Osteoblast (primary cell): ENCODE data around the gene JADE3. TPM values are rescaled to one million over a fixed set of nuclear protein-coding genes. Genes with fewer than 3 reads are reported as not detected.

Experiments used
- DNase-seq: peaks from one replicate; pipeline ENCODE4 v3.0.0; 2011; ENCODE audit warnings: low spot score, mixed read lengths; ENCODE audit not compliant: insufficient read length; ENCODE audit errors: missing footprints
- H2AFZ ChIP-seq: 2 replicates; pipeline ENCODE4 v1.6.0; 2011; ENCODE audit warnings: mild to moderate bottlenecking, low read length
- H3K27ac ChIP-seq: 2 replicates; pipeline ENCODE4 v1.5.1; 2011; ENCODE audit warnings: mild to moderate bottlenecking, low read depth, low read length, moderate library complexity
- H3K27me3 ChIP-seq: 2 replicates; pipeline ENCODE4 v1.6.0; 2012; ENCODE audit warnings: mild to moderate bottlenecking, control low read depth, inconsistent platforms, low read length, moderate library complexity; ENCODE audit not compliant: insufficient read depth
- H3K36me3 ChIP-seq: 2 replicates; pipeline ENCODE4 v1.5.1; 2011; ENCODE audit warnings: mild to moderate bottlenecking, low read length, control low read depth, moderate library complexity; ENCODE audit not compliant: insufficient read depth
- H3K4me1 ChIP-seq: 2 replicates; pipeline ENCODE4 v1.5.1; 2011; ENCODE audit warnings: mild to moderate bottlenecking, low read length, control low read depth, moderate library complexity; ENCODE audit not compliant: insufficient read depth
- H3K4me2 ChIP-seq: 2 replicates; pipeline ENCODE4 v1.6.0; 2011; ENCODE audit warnings: mild to moderate bottlenecking, low read length; ENCODE audit not compliant: insufficient read depth
- H3K4me3 ChIP-seq: fragments of 200-600 bp; sonication (generic); 3 replicates; pipeline ENCODE4 v1.5.1; 2012; ENCODE audit warnings: mild to moderate bottlenecking, low read length, inconsistent platforms; ENCODE audit not compliant: insufficient read depth
- H3K79me2 ChIP-seq: 2 replicates; pipeline ENCODE4 v1.6.0; 2012; ENCODE audit warnings: mild to moderate bottlenecking, low read length, control low read depth, inconsistent platforms; ENCODE audit not compliant: insufficient read depth
- H3K9me3 ChIP-seq: 2 replicates; pipeline ENCODE4 v1.5.1; 2011; ENCODE audit warnings: low read depth, low read length, control low read depth
- H4K20me1 ChIP-seq: 2 replicates; pipeline ENCODE4 v1.6.0; 2012; ENCODE audit warnings: mild to moderate bottlenecking, low read length, control low read depth; ENCODE audit not compliant: insufficient read depth
- CTCF ChIP-seq: IDR thresholded peaks from 2 replicates; pipeline ENCODE4 v1.5.1; 2011; ENCODE audit warnings: mild to moderate bottlenecking, low read depth, low read length, moderate library complexity; ENCODE audit errors: extremely low read depth
- total RNA-seq: library from RNA; depleted of rRNA; stranded (reverse); fragments of >200 nt; gene quantifications from 2 replicates; pipeline ENCODE4 v1.2.3, GENCODE V29; 2012

JADE3 gene
- total RNA-seq, 1 donor, result 4.7 TPM

GRCh38 chrX:46978341-46979291 is 66.4 kb downstream of the JADE3 start:
- DNase-seq, result peak; percentile 27
- peak; percentile 78 for TF ChIP-seq CTCF
- Histone ChIP-seq H3K4me3 (no peak overlapping the region), H3K36me3 (no peaks in the 10 kb centered on the region), H4K20me1 (no peaks in the 10 kb centered on the region), H3K79me2 (peaks cover 2% of the 10 kb centered on the region), H3K27me3 (peaks cover 6% of the 10 kb centered on the region), H3K4me1 (no peaks in the 10 kb centered on the region), H3K4me2 (peak overlapping the region; percentile 59), H3K9me3 (no peaks in the 10 kb centered on the region), H2AFZ (no peak overlapping the region), H3K27ac (peak overlapping the region; percentile 86)

GRCh38 chrX:46984705-46985104 is 72.5 kb downstream of the JADE3 start:
- H3K36me3 ChIP-seq, result no peaks in the 10 kb centered on the region
- H3K9me3 ChIP-seq, result no peaks in the 10 kb centered on the region
- H3K4me2 ChIP-seq, result no peak overlapping the region
- no peak overlapping the region for H2AFZ ChIP-seq
- H3K27me3 ChIP-seq, result peaks cover 6% of the 10 kb centered on the region
- no peak for DNase-seq
- no peaks in the 10 kb centered on the region for H3K4me1 ChIP-seq
- no peak for TF ChIP-seq CTCF
- H3K4me3 ChIP-seq, result no peak overlapping the region
- peaks cover 2% of the 10 kb centered on the region for H3K79me2 ChIP-seq
- no peak overlapping the region for H3K27ac ChIP-seq
- no peaks in the 10 kb centered on the region for H4K20me1 ChIP-seq

GRCh38 chrX:46989548-46989947 is 77.3 kb downstream of the JADE3 start:
- Histone ChIP-seq H3K4me3 (no peak overlapping the region), H3K4me2 (no peak overlapping the region), H3K27ac (no peak overlapping the region), H2AFZ (no peak overlapping the region), H3K36me3 (no peaks in the 10 kb centered on the region), H3K9me3 (peaks cover 3% of the 10 kb centered on the region), H3K79me2 (no peaks in the 10 kb centered on the region), H3K27me3 (no peaks in the 10 kb centered on the region), H3K4me1 (no peaks in the 10 kb centered on the region), H4K20me1 (no peaks in the 10 kb centered on the region)
- TF ChIP-seq CTCF, result no peak
- DNase-seq, result no peak

GRCh38 chrX:46991664-46992063 is 79.4 kb downstream of the JADE3 start:
- Histone ChIP-seq H4K20me1 (no peaks in the 10 kb centered on the region), H2AFZ (no peak overlapping the region), H3K4me1 (no peaks in the 10 kb centered on the region), H3K79me2 (no peaks in the 10 kb centered on the region), H3K4me2 (no peak overlapping the region), H3K27ac (no peak overlapping the region), H3K9me3 (peaks cover 3% of the 10 kb centered on the region), H3K36me3 (no peaks in the 10 kb centered on the region), H3K4me3 (no peak overlapping the region), H3K27me3 (no peaks in the 10 kb centered on the region)
- TF ChIP-seq CTCF, result no peak
- DNase-seq, result no peak
